HEK293T (cell line): ENCODE data around the gene SNCAIP.

ENCODE experiments used
- CTCF ChIA-PET: fragments of 350-600 bp; formaldehyde crosslinking; extraction: SDS; loops from one replicate; lab custom pipeline; 2021; ENCODE audit warnings: antibody characterized with exemption, inconsistent platforms; lab: Yijun Ruan, JAX
- POLR2A ChIA-PET: fragments of 350-600 bp; formaldehyde crosslinking; extraction: SDS; loops from one replicate; lab custom pipeline; 2020; ENCODE audit warnings: antibody characterized with exemption, inconsistent platforms; lab: Yijun Ruan, JAX
- DNase-seq: peaks from one replicate; pipeline ENCODE4 v3.0.0; 2012; ENCODE audit warnings: mixed read lengths; ENCODE audit errors: extremely low spot score
- ARNT ChIP-seq: fragments of 450-650 bp; IDR thresholded peaks from 2 replicates; pipeline ENCODE4 v1.6.1; 2017; ENCODE audit warnings: mild to moderate bottlenecking
- BHLHE40 ChIP-seq: fragments of 450-650 bp; IDR thresholded peaks from 2 replicates; pipeline ENCODE4 v1.6.1; 2016; ENCODE audit warnings: mild to moderate bottlenecking, moderate library complexity, borderline replicate concordance
- CTBP1 ChIP-seq: fragments of 450-650 bp; IDR thresholded peaks from 2 replicates; pipeline ENCODE4 v1.6.1; 2016; ENCODE audit warnings: borderline replicate concordance
- ELF4 ChIP-seq: fragments of 450-650 bp; IDR thresholded peaks from 2 replicates; pipeline ENCODE4 v1.6.1; 2017; ENCODE audit warnings: antibody characterized with exemption
- FOXA1 ChIP-seq: fragments of 450-650 bp; IDR thresholded peaks from 2 replicates; pipeline ENCODE4 v1.6.1; 2016; ENCODE audit warnings: mild to moderate bottlenecking
- FOXK2 ChIP-seq: fragments of 450-650 bp; IDR thresholded peaks from 2 replicates; pipeline ENCODE4 v1.6.1; 2016; ENCODE audit warnings: mild to moderate bottlenecking
- FOXM1 ChIP-seq: fragments of 450-650 bp; IDR thresholded peaks from 2 replicates; pipeline ENCODE4 v1.6.1; 2017; ENCODE audit warnings: mild to moderate bottlenecking, borderline replicate concordance
- HDGF ChIP-seq: fragments of 450-650 bp; IDR thresholded peaks from 2 replicates; pipeline ENCODE4 v1.6.1; 2017; ENCODE audit warnings: antibody characterized with exemption, borderline replicate concordance
- L3MBTL2 ChIP-seq: fragments of 450-650 bp; conservative IDR thresholded peaks from 2 replicates; pipeline ENCODE4 v1.6.1; 2016; ENCODE audit warnings: mild to moderate bottlenecking
- LEF1 ChIP-seq: fragments of 450-650 bp; IDR thresholded peaks from 2 replicates; pipeline ENCODE4 v1.6.1; 2017; ENCODE audit warnings: mild to moderate bottlenecking, borderline replicate concordance
- NFRKB ChIP-seq: fragments of 450-650 bp; IDR thresholded peaks from 2 replicates; pipeline ENCODE4 v1.6.1; 2016; ENCODE audit warnings: mild to moderate bottlenecking, moderate library complexity
- PKNOX1 ChIP-seq: fragments of 450-650 bp; IDR thresholded peaks from 2 replicates; pipeline ENCODE4 v1.6.1; 2016
- SP1 ChIP-seq: fragments of 450-650 bp; IDR thresholded peaks from 2 replicates; pipeline ENCODE4 v1.6.1; 2017
- SUZ12 ChIP-seq: fragments of 450-650 bp; IDR thresholded peaks from 2 replicates; pipeline ENCODE4 v1.6.1; 2016; ENCODE audit warnings: mild to moderate bottlenecking
- TARDBP ChIP-seq: fragments of 450-650 bp; IDR thresholded peaks from 2 replicates; pipeline ENCODE4 v1.6.1; 2016
- ZNF384 ChIP-seq: fragments of 450-650 bp; IDR thresholded peaks from 2 replicates; pipeline ENCODE4 v1.6.1; 2016

The SNCAIP gene

GRCh38 chr5:122494109-122494508 is 182.1 kb downstream of the SNCAIP start:
- CTCF ChIA-PET = interaction anchor here (1.5 to 2.6 kb wide), 2 partner anchors 36 to 298 kb away, joined by 5 to 9 read pairs; no protein-coding TSS in a partner anchor
- no peak for TF ChIP-seq NFRKB
- no peak for TF ChIP-seq SUZ12
- POLR2A ChIA-PET = no interaction called here
- DNase-seq = no peak

- ChIA-PET POLR2A (no interaction called here), CTCF (interaction anchor here (0.6 kb wide), 1 partner anchor 206 kb away, joined by 3 read pairs; no protein-coding TSS in a partner anchor)
- TF ChIP-seq BHLHE40 = no peak
Observed at GRCh38 chr5:122498163-122498562, 186.1 kb downstream of the SNCAIP start.

GRCh38 chr5:122499585-122499984 is 187.5 kb downstream of the SNCAIP start:
- ChIA-PET CTCF (interaction anchor here (1.2 to 1.3 kb wide), 2 partner anchors 75 to 205 kb away, joined by 3 read pairs; no protein-coding TSS in a partner anchor), POLR2A (no interaction called here)
- no peak for DNase-seq
- no peak for TF ChIP-seq FOXA1
- no peak for TF ChIP-seq HDGF
- TF ChIP-seq FOXK2 = no peak

More at GRCh38 chr5:122498163-122498562, 186.1 kb downstream of the SNCAIP start:
- DNase-seq = peak; percentile 33

GRCh38 chr5:122500245-122501088 is 188.4 kb downstream of the SNCAIP start:
- ChIA-PET CTCF (interaction anchor here (0.6 to 1.3 kb wide), 10 partner anchors 68 to 1732 kb away, joined by 3 to 6 read pairs (median 3); no protein-coding TSS in a partner anchor), POLR2A (no interaction called here)
- TF ChIP-seq NFRKB = no peak
- TF ChIP-seq ZNF384 = peak; percentile 96
- peak; percentile 72 for DNase-seq

- DNase-seq = no peak
- POLR2A ChIA-PET = no interaction called here
- TF ChIP-seq L3MBTL2 = no peak
- TF ChIP-seq HDGF = no peak
- TF ChIP-seq LEF1 = no peak
- no peak for TF ChIP-seq PKNOX1
- no peak for TF ChIP-seq FOXA1
- TF ChIP-seq ZNF384 = no peak
- TF ChIP-seq SP1 = no peak
- no peak for TF ChIP-seq NFRKB
- no peak for TF ChIP-seq FOXK2
- TF ChIP-seq CTBP1 = no peak
- TF ChIP-seq FOXM1 = no peak
- TF ChIP-seq TARDBP = no peak
- no peak for TF ChIP-seq ELF4
- no peak for TF ChIP-seq BHLHE40
- TF ChIP-seq SUZ12 = no peak
- TF ChIP-seq ARNT = no peak
- CTCF ChIA-PET = interaction anchor here (0.6 to 1.2 kb wide), 7 partner anchors 69 to 1733 kb away, joined by 3 to 6 read pairs (median 3); no protein-coding TSS in a partner anchor
Observed at GRCh38 chr5:122501089-122501435, 189.0 kb downstream of the SNCAIP start.

- TF ChIP-seq BHLHE40 (no peak), LEF1 (no peak), SP1 (no peak), TARDBP (no peak), CTBP1 (no peak), FOXM1 (no peak), L3MBTL2 (no peak), FOXA1 (no peak), SUZ12 (no peak), ZNF384 (no peak), NFRKB (no peak), FOXK2 (no peak)
- POLR2A ChIA-PET = no interaction called here
- no peak for DNase-seq
- CTCF ChIA-PET = interaction anchor here (2.1 kb wide), 1 partner anchor 311 kb away, joined by 7 read pairs; no protein-coding TSS in a partner anchor
Observed at GRCh38 chr5:122507045-122507444, 195.0 kb downstream of the SNCAIP start.

GRCh38 chr5:122507581-122507980 is 195.5 kb downstream of the SNCAIP start:
- POLR2A ChIA-PET = no interaction called here
- TF ChIP-seq ARNT (no peak), SUZ12 (no peak), NFRKB (no peak), SP1 (no peak), FOXK2 (no peak), TARDBP (no peak), ELF4 (no peak), PKNOX1 (no peak), FOXA1 (no peak), ZNF384 (no peak), HDGF (no peak), L3MBTL2 (no peak), BHLHE40 (no peak)
- CTCF ChIA-PET = interaction anchor here (0.6 to 0.8 kb wide), 2 partner anchors 197 to 1164 kb away, joined by 3 to 4 read pairs; no protein-coding TSS in a partner anchor

More at GRCh38 chr5:122507581-122507980, 195.5 kb downstream of the SNCAIP start:
- DNase-seq = no peak
